Panc1 (cell line): ENCODE results near the gene LPAR4. TPM values are rescaled to one million over a fixed set of nuclear protein-coding genes. Genes with fewer than 3 reads are reported as not detected.

Experiments used
- ATAC-seq: fragments of 200-7000 bp; cut with Tn5 transposase; 2 replicates; pipeline ENCODE4 v1.9.1; 2020; ENCODE audit warnings: mild to moderate bottlenecking, moderate library complexity
- BruUV-seq: library from RNA; stranded (reverse); fragments of 400-500 nt; replicated peaks from 2 replicates; lab custom pipeline; 2021; lab: Mats Ljungman, UMichigan
- CTCF ChIA-PET: fragments of 300-600 bp; sonication (Branson Sonifier 250); formaldehyde crosslinking; loops from one replicate; lab custom pipeline; 2022; ENCODE audit warnings: antibody characterized with exemption; lab: Charles Lee
- POLR2A ChIA-PET: fragments of 300-600 bp; sonication (Branson Sonifier 250); formaldehyde crosslinking; loops from one replicate; lab custom pipeline; 2022; ENCODE audit warnings: antibody characterized with exemption; lab: Charles Lee
- DNase-seq: peaks from one replicate; pipeline ENCODE4 v3.0.0-alpha.2; 2010; ENCODE audit warnings: low read depth, low spot score
- H3K27ac ChIP-seq: 2 replicates; pipeline ENCODE4 v1.5.1; 2011; ENCODE audit warnings: mild to moderate bottlenecking, low read length, inconsistent platforms
- H3K27me3 ChIP-seq: fragments of 200-500 bp; sonication (Bioruptor generic); 2 replicates; pipeline ENCODE4 v1.6.0; 2014; ENCODE audit warnings: low read length, inconsistent platforms; ENCODE audit not compliant: control insufficient read depth, insufficient read depth
- H3K36me3 ChIP-seq: fragments of 200-500 bp; sonication (Bioruptor generic); 2 replicates; pipeline ENCODE4 v1.5.1; 2014; ENCODE audit warnings: inconsistent platforms, mild to moderate bottlenecking, low read length, moderate library complexity; ENCODE audit not compliant: control insufficient read depth, insufficient read depth
- H3K4me1 ChIP-seq: 2 replicates; pipeline ENCODE4 v1.5.1; 2011; ENCODE audit warnings: inconsistent platforms, mild to moderate bottlenecking, low read length, moderate library complexity; ENCODE audit not compliant: control insufficient read depth, insufficient read depth
- H3K4me3 ChIP-seq, 2 experiments: 2 replicates each; pipeline ENCODE4 v1.5.1; 2011 to 2012; ENCODE audit warnings: low read depth in 2 of 2, low read length in 2 of 2, mild to moderate bottlenecking in 2 of 2, inconsistent platforms in 1 of 2, moderate library complexity in 1 of 2
- H3K9me3 ChIP-seq: fragments of 200-500 bp; sonication (Bioruptor generic); 2 replicates; pipeline ENCODE4 v1.5.1; 2014; ENCODE audit warnings: low read depth, mild to moderate bottlenecking, inconsistent platforms, low read length, moderate library complexity; ENCODE audit not compliant: control insufficient read depth, insufficient read depth
- CTCF ChIP-seq: fragments of 450-650 bp; IDR thresholded peaks from 2 replicates; pipeline ENCODE4 v1.5.1; 2017; ENCODE audit warnings: mild to moderate bottlenecking
- POLR2AphosphoS5 ChIP-seq: IDR thresholded peaks from 2 replicates; pipeline ENCODE4 v1.6.1; 2012; ENCODE audit warnings: mild to moderate bottlenecking, low read depth, low read length, moderate library complexity
- REST ChIP-seq, 2 experiments: IDR thresholded peaks; 2 replicates each; pipeline ENCODE4 v1.6.1; 2011 to 2012; ENCODE audit warnings: low read depth in 2 of 2, control low read depth in 1 of 2, low read length in 1 of 2, mild to moderate bottlenecking in 1 of 2, moderate library complexity in 1 of 2; ENCODE audit not compliant: insufficient read depth in 1 of 2
- SIN3A ChIP-seq: IDR thresholded peaks from 2 replicates; pipeline ENCODE4 v1.6.1; 2012; ENCODE audit warnings: low read depth, mild to moderate bottlenecking, low read length, moderate library complexity, borderline replicate concordance; ENCODE audit not compliant: insufficient read depth
- TCF7L2 ChIP-seq: IDR thresholded peaks from 2 replicates; pipeline ENCODE4 v1.6.1; 2011; ENCODE audit warnings: mild to moderate bottlenecking, low read depth, low read length, inconsistent platforms
- in situ Hi-C: cut with HindIII; loops from 2 replicates; pipeline ENCODE4 v1.10.0; 2016; ENCODE audit warnings: low sequenced_read_pairs, low pct_unique_long_range_greater_than_20kb
- intact Hi-C: fragments of 100-400 bp; cut with micrococcal nuclease; formaldehyde crosslinking; loops from one replicate; pipeline ENCODE4 v1.10.0; 2022; ENCODE audit not compliant: unreplicated experiment
- total RNA-seq: library from RNA; stranded (reverse); gene quantifications from one replicate; pipeline ENCODE4 v1.2.1, GENCODE V29; 2021; ENCODE audit not compliant: unreplicated experiment

LPAR4 gene
- total RNA-seq, 1 experiment from 2014 or later: not detected

DNA sequence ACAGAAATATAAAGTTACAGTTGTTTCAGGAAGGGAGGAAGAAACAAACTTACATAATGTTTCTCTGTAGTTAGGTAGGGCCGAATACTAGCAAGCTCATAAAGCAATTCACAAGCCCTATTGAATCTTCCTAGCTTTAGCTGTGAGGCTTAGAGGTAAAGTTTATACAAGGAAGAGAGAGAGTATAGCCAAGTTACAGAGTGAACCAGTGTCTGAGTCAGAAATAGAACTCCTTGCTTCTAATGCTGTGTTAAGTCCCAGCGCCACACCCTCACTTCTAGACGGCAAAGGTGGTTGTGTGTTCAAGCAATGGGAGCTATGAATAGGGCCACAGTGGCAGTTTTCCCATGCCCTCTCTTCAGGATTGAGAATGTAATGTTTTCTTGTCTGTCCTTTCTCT, 6.1 kb downstream of the LPAR4 start:
- TF ChIP-seq TCF7L2 (no peak), SIN3A (no peak), POLR2AphosphoS5 (no peak), CTCF (no peak), REST (IDR thresholded peaks at IDR 0.05; ENCODE audit: insufficient read depth in 1 of 2, low read depth in 2 of 2, low read length in 1 of 2) (no peak)
- CTCF ChIA-PET: no interaction called here
- no peak for ATAC-seq

DNA sequence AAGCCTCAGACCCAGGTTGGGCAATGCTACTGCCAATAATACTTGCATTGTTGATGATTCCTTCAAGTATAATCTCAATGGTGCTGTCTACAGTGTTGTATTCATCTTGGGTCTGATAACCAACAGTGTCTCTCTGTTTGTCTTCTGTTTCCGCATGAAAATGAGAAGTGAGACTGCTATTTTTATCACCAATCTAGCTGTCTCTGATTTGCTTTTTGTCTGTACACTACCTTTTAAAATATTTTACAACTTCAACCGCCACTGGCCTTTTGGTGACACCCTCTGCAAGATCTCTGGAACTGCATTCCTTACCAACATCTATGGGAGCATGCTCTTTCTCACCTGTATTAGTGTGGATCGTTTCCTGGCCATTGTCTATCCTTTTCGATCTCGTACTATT, 7.4 kb downstream of the LPAR4 start:
- Histone ChIP-seq H3K4me1 (no peaks in the 10 kb centered on the region), H3K27me3 (no peaks in the 10 kb centered on the region), H3K27ac (no peak overlapping the region), H3K4me3 (no peak overlapping the region), H3K9me3 (no peaks in the 10 kb centered on the region), H3K36me3 (no peaks in the 10 kb centered on the region)
- CTCF ChIA-PET: no interaction called here
- in situ Hi-C loops: no loop called here
- POLR2A ChIA-PET: no interaction called here
- DNase-seq (no peak), ATAC-seq (no peak)
- TF ChIP-seq REST (IDR thresholded peaks at IDR 0.05; ENCODE audit: insufficient read depth in 1 of 2, low read depth in 2 of 2, low read length in 1 of 2) (no peak), POLR2AphosphoS5 (no peak), CTCF (no peak), TCF7L2 (no peak), SIN3A (no peak)
- intact Hi-C loops: no loop called here
- BruUV-seq: no TSS peak

More for the DNA sequence above, 6.1 kb downstream of the LPAR4 start:
- Histone ChIP-seq H3K36me3 (no peaks in the 10 kb centered on the region), H3K27me3 (no peaks in the 10 kb centered on the region), H3K9me3 (no peaks in the 10 kb centered on the region), H3K4me1 (no peaks in the 10 kb centered on the region), H3K27ac (no peak overlapping the region), H3K4me3 (no peak overlapping the region)
- intact Hi-C loops (no loop called here), in situ Hi-C loops (no loop called here)
- DNase-seq: no peak
- POLR2A ChIA-PET: no interaction called here
- no TSS peak for BruUV-seq
